GM18508 (cell line): ENCODE measurements around the gene MAPK12.
"Not testable (repeated sequence)": the region's sequence is repeated elsewhere in the genome, so short reads cannot be mapped to it uniquely, and the experiment has no call there.

ENCODE experiments used
- ATAC-seq: cut with Tn5 transposase; IDR thresholded peaks from one replicate; pipeline ENCODE4 v1.9.1; 2021; ENCODE audit warnings: moderate number of reproducible peaks; ENCODE audit not compliant: insufficient read depth, unreplicated experiment

MAPK12 gene

DNA sequence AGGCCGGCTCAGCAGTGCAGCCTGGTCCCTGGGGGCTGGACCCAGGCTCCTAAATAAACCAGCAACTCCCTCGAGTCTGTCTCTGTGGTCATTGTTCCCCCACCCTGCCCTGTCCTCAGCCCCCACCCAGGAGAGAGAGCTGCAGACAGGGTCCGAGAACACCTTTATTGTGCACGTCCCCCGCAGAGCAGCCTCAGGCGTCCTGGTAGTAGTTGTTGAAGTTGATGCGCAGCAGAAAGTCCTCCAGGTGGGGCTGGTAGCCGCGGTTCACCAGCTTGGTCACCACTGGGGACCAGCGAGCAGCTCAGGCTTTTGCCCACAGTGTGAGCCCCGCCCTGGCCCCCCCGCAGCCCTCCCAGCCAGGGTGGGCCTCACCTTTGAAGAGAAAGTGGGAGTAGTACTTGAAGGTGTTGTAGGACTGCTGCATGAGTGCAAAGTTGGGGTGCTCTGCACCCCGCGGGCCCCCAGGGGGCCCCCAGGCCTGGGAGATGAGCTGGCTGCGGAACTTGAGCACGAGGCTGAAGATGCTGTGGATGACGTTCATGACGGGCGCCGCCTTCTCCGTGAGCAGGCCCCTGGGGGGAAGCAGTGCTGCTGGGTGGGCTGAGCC is 43.8 kb downstream of the MAPK12 start:
- no peak for ATAC-seq

DNA sequence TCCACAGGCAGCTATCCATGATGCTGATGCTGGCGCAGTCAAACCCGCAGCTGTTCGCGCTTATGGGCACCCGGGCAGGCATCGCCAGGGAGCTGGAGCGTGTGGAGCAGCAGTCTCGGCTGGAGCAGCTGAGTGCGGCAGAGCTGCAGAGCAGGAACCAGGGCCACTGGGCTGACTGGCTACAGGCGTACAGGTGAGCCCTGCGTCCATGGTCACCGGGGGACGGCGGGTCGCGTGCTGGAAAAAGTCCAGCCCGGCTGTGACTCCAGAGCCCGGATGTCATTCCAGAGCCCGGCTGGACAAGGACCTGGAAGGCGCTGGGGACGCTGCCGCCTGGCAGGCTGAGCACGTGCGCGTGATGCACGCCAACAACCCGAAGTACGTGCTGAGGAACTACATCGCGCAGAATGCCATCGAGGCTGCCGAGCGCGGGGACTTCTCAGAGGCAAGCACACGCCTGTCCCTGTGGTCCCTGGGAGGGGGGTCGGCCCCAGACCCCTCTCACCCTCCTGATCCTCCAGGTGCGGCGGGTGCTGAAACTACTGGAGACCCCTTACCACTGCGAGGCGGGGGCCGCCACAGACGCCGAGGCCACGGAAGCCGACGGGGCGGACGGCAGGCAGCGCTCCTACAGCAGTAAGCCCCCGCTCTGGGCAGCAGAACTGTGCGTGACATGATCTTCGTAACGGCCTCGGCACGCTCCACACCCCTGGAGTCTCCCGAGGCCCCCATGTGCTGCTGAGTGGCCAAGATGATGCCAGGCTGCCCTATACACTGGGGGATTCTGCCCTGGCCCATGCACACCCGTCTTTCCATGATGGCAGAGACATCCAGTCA is 44.6 kb downstream of the MAPK12 start:
- ATAC-seq, result no peak

DNA sequence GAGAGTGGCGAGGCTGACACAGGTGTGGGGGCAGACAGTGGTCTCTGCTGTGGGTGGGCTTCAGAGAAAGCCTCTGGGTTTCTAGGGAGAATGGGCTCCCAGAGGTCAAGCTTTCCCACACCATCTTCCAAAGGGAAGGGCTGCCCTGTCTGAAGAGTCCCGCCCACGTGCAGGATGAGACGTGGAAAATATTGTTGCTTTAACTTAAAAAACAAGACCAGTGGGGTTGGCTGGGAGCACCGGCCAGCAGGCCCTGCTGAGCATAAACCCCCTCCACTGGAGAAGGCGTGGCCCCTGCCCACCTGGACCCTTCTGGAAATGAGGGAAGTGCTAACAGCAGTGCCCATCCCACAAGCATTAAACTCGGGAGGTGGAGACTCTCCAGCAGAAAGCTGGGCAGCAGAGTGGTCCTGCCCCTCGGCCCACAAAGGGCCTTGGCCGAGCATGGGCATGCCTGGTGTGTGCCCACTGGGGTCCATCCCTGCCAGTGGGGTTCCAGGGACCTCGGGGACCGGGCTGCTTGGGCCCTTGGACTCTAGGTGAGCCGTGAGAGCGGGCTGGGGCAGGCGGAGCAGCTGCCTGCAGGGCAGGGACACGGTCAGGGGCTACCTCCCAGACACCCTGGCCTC is 45.3 kb downstream of the MAPK12 start:
- no peak for ATAC-seq

DNA sequence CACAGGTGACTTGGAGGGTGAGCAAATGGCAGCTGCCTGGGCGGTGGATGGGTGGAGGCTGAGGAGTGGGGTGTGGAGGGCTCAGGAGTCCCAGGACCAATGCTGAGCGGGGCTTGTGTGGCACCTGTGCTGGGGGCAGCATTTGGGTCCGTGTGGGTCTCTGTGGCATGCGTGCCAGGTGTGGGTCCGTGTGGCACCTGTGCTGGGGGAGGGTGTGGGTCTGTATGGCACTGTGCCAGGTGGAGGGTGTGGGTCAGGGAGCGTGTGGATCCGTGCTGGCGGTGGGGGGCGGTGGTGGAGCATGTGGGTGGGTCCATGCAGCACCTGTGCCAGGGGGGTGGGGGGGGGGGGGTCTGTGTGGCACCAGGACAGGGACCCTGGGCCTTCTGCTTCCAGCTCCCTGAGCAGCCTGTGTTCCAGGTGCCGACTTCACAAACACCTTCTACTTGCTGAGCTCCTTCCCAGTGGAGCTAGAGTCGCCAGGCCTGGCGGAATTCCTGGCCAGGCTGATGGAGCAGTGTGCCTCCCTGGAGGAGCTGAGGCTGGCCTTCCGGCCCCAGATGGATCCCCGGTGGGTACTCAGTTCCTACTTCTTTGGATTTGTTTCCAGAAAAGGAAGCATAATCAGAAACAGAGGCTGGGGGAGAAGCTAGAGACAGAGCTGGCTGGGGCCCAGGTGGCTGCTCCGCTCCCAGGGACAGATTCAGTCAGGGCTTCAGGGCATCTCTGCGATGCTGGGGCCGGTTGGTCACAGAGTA is 46.0 kb downstream of the MAPK12 start:
- no peak for ATAC-seq

DNA sequence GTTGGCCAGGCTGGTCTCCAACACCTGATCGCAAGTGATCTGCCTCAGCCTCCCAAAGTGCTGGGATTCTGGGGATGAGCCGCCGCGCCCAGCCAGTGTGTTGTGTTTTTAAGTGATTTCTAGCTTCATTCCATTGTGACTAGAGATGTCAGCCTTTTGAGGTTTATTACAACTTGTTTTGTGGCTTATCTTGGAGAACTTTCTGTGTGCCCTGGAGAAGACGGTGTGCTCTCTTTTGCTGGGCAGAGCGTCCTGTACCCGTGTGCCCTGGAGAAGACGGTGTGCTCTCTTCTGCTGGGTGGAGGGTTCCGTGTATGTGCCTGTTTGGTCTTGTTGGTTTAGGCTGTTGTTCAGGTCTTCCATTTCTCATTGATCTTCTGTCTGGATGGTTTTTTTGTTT is 48.2 kb downstream of the MAPK12 start:
- no peak for ATAC-seq

DNA sequence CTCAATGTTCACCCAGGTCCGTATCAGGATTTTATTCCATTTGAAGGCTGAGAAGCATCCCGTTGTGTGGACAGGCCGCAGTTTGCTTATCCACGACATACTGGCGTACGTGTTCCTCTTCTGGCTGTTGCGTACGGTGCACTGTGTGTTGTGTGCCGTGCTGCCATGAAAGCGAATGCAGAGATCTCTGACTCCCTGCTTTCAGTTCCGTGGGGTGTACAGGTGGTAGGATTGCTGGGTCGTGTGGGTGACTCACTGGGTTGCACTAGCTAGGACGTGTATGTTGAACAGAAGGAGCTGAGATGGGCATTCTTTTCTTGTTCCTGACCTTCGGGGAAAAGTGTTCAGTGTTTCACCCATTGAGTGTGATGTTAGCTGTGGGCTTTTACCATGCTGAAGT is 50.3 kb downstream of the MAPK12 start:
- ATAC-seq, result no peak

GRCh38 chr22:50210378-50211139 is 50.9 kb downstream of the MAPK12 start:
- no peak for ATAC-seq

DNA sequence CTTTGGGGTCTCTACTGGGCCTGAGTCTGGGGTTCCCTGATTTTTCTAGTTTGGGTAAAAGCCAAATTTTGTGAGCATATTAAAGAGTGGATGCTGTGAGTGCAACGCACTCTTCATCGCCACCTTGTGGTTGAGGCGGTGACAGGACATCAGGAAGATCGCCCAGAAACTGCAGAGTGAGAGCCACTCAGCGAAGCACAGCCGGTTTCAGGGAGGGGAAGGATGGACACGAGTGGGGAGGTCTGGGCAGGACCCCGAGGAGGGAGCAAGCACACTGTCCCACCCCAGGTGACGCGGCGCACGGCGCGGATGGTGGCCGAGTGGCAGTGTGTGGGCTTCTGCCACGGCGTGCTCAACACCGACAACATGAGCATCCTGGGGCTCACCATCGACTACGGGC is 51.6 kb downstream of the MAPK12 start:
- ATAC-seq, result no peak

DNA sequence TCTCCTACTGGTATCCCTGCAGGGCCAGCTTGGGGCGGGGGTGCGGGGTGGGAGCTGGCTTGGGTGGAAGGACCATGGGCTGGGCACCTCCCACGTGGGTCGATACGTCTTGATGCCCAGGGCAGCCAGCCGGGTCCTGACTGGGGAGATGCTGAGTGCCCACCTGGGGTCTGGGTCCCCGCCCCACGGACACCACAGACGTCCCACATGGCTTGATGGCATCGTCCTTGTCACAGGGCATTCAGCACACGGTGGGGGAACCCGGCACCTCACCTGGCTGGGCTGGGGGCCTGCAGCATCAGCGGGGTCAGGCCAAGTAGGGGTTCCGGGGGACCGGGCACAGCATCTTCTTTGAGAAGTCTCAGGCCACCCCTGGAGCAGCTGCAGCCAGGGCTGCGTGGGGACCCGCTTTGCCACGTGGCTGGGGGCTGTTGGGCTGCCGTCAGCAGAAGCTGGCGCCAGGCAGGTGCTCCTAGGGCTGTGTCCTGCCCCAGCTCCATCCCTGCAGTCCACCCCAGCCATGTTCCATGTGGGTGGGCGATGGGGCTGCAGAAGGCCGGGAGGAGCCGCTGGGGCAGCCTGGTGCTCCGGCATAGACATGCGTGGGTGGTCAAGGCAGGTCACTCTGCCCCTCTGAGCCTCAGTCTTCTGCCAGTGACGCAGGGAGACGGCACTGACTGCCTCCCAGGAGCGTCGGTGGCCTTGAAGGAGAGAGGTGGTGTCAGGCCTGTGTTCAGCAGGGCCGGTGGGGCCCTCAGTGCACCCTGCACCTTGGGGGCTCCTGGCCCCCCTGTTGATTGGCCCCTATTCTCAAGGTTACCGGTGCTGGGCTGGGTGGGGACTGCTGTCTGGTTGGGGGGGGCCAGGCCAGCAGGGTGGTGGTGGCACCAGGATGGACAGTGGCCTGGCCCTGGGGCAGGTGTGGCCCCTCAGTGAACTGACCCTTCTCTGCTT is 52.3 kb downstream of the MAPK12 start:
- no peak for ATAC-seq

DNA sequence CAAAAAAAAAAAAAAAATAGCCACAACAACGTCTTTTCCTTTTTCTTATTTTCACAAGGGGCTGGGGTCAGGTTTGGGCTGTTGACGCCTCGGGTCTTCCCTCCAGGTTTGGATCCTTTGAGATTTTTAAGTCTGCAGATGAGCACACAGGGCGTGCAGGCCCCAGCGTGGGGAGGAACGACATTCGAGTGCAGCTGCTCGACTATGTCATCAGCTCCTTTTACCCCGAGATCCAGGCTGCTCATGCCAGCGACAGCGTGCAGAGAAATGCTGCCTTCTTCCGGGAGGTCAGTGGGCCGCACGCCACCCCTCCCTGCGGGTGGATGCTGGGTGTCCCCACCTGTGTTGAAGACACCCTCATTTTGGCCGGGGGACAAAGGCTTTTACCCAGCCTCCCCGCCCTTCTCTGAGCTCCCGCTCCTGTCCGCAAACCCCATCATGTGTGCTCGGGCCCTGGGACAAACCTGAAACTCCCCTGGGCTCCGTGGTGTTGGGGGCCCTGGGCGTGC is 53.0 kb downstream of the MAPK12 start:
- no peak for ATAC-seq

GRCh38 chr22:50207383-50208140 is 53.9 kb downstream of the MAPK12 start:
- no peak for ATAC-seq

DNA sequence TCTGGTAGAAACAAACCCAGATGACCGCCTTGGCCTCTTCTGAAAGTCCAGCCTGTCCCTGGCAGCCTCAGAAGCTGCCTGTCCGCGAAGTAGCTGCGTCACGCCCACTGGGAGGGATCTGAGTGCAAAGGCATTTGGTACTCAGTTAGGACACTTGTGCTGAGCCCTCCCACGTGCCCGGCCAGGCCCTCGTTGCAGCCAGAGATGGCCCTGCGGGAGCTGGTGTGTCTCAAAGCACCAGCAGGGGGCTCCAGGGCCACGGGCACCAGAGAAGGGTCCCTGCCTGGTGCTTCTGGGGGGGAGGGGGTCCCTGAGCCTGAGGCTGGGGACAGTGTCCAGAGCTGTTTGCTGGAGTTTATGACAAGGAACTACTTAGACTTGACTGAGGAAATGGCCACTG is 54.9 kb downstream of the MAPK12 start:
- ATAC-seq, result no peak

- no peak for ATAC-seq
Observed at GRCh38 chr22:50205781-50206569, 55.5 kb downstream of the MAPK12 start.

DNA sequence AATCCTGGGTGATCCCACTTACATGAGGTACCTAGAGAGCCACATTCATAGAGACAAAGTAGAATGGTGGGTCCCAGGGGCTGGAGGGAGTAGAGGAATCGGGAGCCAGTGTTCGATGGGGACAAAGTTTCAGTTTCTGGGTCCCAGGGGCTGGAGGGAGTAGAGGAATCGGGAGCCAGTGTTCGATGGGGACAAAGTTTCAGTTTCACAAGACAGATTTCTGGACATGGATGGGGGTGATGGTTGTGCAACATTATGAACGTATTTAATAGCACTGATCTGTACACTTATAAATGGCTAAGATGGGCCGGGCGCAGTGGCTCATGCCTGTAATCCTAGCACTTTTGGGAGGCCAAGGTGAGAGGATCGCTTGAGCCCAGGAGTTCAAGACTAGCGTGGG is 56.5 kb downstream of the MAPK12 start:
- not testable (repeated sequence) for ATAC-seq

- no peak for ATAC-seq
Observed at GRCh38 chr22:50204571-50204970, 56.9 kb downstream of the MAPK12 start.

- ATAC-seq, result no peak
Observed at GRCh38 chr22:50203288-50203687, 58.2 kb downstream of the MAPK12 start.
